GM19468 (cell line): Measurements from ENCODE around the gene RBM33.

ENCODE experiments used
- ATAC-seq: cut with Tn5 transposase; IDR thresholded peaks from one replicate; pipeline ENCODE4 v1.9.1; 2021; ENCODE audit warnings: mild to moderate bottlenecking, moderate library complexity, moderate number of reproducible peaks; ENCODE audit not compliant: unreplicated experiment; ENCODE audit errors: extremely low read depth

The RBM33 gene

GRCh38 chr7:155789001-155789725 lies 144.7 kb downstream of the RBM33 start:
- no peak for ATAC-seq

GRCh38 chr7:155790666-155791065 lies 146.2 kb downstream of the RBM33 start:
- no peak for ATAC-seq

GRCh38 chr7:155791214-155791737 lies 146.8 kb downstream of the RBM33 start:
- ATAC-seq = no peak

- no peak for ATAC-seq
Measured at GRCh38 chr7:155791836-155792235, 147.4 kb downstream of the RBM33 start.

GRCh38 chr7:155792315-155792960 lies 148.0 kb downstream of the RBM33 start:
- ATAC-seq = no peak

GRCh38 chr7:155792999-155793560 lies 148.6 kb downstream of the RBM33 start:
- ATAC-seq = no peak

- no peak for ATAC-seq
Measured at GRCh38 chr7:155793720-155794119, 149.3 kb downstream of the RBM33 start.

GRCh38 chr7:155794196-155794595 lies 149.7 kb downstream of the RBM33 start:
- no peak for ATAC-seq

GRCh38 chr7:155795401-155795800 lies 150.9 kb downstream of the RBM33 start:
- ATAC-seq = no peak

- ATAC-seq = no peak
Measured at GRCh38 chr7:155795951-155796350, 151.5 kb downstream of the RBM33 start.

- ATAC-seq = no peak
Measured at GRCh38 chr7:155796381-155797261, 152.2 kb downstream of the RBM33 start.

GRCh38 chr7:155797262-155798250 lies 153.1 kb downstream of the RBM33 start:
- no peak for ATAC-seq

- ATAC-seq = no peak
Measured at GRCh38 chr7:155798673-155799439, 154.4 kb downstream of the RBM33 start.

GRCh38 chr7:155799514-155799913 lies 155.1 kb downstream of the RBM33 start:
- ATAC-seq = no peak

GRCh38 chr7:155800301-155800700 lies 155.8 kb downstream of the RBM33 start:
- no peak for ATAC-seq

- no peak for ATAC-seq
Measured at GRCh38 chr7:155800741-155801267, 156.3 kb downstream of the RBM33 start.

- no peak for ATAC-seq
Measured at GRCh38 chr7:155802291-155802690, 157.8 kb downstream of the RBM33 start.

- ATAC-seq = no peak
Measured at GRCh38 chr7:155802906-155803417, 158.5 kb downstream of the RBM33 start.
